HG02970 (cell line): ENCODE results near the gene ZNRF3.
"Not testable (repeated sequence)": the region's sequence is repeated elsewhere in the genome, so short reads cannot be mapped to it uniquely, and the experiment has no call there.

Source experiments
- ATAC-seq: cut with Tn5 transposase; IDR thresholded peaks from one replicate; pipeline ENCODE4 v1.9.1; 2021; ENCODE audit warnings: mild to moderate bottlenecking, moderate library complexity, moderate number of reproducible peaks; ENCODE audit not compliant: unreplicated experiment, low FRiP score

Gene ZNRF3

DNA sequence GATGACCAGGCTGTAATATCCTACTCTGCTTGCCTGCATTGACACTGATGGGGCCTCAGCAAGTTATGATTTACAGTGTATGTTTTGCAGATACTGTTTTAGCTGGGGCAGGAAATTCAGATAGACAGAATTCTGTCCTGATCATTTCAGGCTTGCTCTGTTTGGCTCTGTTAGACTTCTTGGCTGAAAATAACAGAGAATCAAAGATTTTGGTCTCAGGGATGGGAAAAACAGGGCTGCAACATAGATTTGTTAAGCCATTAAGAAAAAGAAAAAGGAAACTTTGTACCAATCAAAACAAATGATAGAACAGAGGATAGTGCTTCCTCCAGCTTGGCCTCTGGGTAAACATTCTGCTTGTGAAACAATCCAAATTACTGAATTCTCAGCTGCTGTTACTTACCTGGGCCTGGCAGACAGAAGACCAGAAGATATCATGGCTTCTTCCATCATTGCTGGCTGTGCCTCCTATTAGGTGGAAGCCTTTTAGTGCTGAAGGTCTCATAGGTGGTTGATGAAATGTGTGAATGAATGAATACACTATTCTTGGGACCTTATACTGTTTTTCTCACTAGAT, 22.0 kb downstream of the ZNRF3 start:
- ATAC-seq: no peak

DNA sequence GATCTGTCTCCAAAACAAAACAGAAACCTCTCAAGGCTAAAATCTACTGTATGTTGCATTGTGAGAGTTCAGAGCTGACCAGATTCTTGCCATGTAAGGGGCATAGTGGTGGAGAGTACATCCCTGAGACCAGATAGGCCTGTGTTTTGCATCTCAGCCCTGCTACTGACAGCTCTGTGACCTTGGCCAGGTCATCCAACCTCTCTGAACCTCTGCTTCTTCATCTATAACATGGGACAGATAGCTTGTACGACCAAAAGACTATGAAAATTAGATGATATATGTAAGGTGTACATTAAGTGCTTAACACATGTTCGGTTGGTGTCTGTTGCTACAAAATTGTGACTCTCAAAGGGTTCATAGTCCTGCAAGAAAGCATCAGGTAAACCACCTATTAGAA, 22.9 kb downstream of the ZNRF3 start:
- ATAC-seq: no peak

DNA sequence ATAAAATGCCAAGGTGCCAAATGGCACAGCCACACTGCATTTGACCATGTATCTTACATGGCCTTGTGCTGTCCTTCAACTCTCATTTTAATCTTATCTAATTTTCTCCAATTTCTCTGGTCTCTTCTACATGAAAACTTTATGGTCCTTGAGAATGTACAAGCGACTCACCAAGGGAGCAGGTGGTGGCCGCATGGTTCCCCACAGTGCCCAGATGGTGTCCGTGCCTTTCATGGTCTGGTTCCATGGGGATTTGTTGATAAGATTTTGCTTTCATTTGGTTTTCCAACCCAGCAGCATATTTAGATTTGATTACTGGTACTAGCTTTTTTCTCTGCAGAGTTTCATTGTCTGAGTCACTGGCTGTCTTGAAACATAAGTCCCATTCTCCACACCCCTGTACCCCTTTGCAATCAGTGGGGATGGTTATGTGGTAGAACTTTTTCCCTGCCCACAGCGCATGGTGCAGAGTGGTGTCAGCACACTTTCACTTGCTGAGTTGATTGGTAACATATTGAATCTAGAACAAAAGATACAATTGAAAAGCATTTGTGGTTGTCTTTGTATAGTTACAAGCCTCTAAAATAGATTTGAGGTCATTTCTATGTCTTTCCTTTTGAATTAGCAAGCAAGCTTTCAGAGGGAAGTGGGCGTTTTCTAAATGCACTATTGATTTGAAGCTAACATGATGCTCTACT, 24.1 kb downstream of the ZNRF3 start:
- ATAC-seq: no peak

DNA sequence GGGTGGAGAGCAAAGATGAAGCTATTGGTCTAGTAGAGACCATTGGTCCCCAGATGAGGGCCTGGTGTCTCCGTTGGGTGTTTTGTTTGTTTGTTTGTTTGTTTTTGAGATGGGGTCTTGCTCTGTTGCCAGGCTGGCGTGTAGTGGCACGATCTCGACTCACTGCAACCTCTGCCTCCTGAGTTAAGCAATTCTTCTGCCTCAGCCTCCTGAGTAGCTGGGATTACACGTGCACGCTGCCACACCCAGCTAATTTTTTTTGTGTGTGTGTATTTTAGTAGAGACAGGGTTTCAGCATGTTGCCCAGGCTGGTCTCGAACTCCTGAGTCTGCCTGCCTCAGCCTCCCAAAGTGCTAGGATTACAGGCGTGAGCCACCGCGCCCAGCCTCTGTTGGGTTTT, 25.4 kb downstream of the ZNRF3 start:
- not testable (repeated sequence) for ATAC-seq

DNA sequence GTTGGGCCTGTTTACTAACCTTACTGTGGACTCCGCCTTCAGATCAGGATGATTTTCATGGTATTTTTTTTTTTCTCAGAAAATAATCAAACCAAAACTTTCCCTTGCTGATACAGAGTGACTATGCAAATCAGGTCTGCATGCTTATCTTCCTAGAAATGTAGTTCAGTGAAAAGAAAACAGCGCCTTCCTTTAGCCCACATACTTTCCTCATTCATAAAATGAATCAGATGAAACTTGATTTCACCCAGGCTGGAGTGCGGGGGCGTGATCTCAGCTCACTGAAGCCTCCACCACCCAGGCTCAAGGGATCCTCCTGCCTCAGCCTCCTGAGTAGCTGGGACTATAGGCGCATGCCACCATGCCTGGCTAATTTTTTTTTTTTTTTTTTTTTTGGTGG, 26.0 kb downstream of the ZNRF3 start:
- no peak for ATAC-seq

DNA sequence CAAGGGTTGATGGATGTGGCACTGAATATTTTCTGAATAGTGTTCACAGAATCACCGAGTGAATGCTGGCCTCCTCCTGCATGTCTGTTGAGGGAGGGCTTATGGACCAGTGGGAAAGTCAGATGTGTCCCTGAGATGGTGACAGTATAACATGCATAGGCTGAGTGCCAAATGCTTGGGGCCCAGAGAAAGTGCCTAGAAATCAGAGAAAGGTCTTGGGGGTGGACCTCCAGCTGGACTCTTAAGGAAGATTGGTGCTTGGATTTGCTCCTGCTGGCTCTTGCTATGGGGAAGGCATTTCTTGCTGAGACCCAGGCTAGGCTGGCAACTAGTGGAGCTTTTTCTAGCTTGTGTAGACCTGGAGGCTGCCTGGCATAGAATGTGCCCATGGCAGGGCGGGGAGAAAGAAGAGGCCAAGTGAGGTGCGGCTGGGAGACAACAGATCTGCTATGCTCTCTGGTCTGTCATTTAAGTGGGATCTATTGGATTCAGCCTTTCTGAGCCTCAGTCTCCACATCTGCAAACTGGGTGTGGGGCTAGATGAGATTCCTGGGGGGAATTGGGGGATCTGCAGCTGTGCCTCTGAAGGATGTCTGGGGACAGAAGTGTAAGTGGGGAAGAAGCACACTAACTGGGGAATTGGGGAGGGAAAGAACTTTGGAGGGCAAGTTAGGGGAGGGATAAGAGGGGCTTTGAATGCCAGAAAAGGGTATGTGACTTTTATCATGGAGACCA, 27.4 kb downstream of the ZNRF3 start:
- ATAC-seq: no peak

DNA sequence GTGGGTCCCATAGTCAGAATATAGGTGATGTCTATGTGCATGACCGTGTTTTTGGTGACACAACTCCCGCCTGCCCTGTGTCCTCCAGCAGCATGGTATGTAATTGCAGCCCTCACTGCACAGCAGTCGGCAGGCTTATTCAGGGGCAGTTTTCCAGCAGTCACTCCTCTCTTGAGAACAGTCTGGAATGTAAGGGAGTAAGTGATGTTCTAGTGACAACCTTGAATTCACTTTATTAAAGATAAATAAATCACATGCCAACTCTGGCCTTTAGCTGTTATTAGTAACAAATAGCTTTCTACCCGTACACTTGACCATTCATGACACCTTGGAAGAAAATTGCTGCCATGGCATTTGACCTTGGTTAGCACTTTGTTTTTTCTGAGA, 27.9 kb downstream of the ZNRF3 start:
- ATAC-seq: no peak

DNA sequence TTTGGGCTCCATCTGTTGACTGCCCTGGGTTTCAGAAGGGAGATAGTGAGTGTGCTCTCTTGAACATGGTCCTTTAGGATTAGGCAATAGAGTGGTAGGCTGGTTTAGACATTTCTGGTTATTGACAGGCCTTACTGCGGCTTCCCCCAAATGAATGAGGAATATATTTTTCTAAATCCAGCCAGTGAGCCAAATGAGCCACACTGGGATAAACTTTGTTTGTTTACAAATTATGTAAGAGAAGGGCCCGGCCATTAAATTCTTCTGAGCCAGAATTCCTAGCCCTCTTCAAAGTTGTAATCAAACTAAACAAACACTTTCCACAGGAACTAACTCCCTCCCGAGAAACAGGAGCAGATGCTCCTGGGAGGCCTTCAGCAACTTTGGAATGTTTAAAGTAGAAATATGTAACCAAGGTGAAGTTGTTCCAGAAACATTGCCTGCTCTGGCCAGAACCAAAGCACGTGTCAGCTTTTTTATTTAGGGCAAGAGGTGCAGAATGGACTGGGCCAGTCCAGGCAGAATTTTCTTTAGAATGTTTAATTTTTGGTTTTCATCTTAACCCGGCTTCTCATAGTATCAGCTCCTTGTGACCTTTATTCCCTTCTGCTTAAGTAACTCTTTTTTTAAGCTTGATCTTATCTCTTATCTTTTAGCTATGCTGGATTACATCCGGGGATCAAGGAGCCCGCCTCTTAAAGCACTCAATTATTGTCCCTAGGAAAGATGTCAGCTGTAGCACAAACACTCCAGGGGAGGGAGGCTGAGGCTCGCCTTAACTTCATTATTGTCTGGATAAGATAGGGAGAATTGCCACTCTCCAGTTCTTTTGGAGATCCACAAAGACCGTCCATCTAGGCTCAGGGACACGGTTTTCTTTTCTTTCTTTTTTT, 28.7 kb downstream of the ZNRF3 start:
- no peak for ATAC-seq

DNA sequence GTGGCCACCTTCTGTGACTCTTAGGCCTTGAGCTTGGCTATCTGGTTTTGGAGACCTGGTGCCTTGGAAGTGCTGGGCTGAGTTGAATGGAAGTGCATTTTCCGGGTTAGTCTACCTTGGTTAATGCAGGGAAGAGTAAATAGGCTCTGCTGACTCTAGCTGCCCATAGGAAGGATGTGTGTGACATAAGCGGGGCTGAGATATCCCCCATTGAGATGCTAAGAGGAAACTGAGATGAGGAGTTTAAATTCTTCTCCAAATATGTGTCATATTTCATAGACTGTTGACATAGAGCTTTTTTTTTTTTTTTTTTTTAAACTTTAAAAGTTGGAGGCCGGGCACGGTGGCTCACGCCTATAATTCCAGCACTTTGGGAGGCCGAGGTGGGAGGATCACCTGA, 30.8 kb downstream of the ZNRF3 start:
- ATAC-seq: no peak

DNA sequence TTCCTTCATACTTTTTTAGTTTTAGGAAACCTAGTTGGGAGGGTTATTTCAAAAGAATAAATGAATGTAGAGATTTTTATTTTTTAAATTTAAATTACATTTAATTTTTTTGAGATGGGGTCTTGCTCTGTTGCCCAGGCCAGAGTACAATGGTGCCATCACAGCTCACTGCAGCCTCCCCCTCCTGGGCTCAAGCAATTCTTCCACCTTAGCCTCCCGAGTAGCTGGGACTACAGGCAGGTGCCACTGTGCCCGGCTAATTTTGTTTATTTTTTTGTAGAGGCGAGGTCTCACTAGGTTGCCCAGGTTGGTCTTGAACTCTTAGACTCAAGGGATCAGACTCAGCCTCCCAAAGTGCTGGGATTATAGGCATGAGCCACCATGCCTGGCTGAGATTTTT, 32.6 kb downstream of the ZNRF3 start:
- no peak for ATAC-seq

DNA sequence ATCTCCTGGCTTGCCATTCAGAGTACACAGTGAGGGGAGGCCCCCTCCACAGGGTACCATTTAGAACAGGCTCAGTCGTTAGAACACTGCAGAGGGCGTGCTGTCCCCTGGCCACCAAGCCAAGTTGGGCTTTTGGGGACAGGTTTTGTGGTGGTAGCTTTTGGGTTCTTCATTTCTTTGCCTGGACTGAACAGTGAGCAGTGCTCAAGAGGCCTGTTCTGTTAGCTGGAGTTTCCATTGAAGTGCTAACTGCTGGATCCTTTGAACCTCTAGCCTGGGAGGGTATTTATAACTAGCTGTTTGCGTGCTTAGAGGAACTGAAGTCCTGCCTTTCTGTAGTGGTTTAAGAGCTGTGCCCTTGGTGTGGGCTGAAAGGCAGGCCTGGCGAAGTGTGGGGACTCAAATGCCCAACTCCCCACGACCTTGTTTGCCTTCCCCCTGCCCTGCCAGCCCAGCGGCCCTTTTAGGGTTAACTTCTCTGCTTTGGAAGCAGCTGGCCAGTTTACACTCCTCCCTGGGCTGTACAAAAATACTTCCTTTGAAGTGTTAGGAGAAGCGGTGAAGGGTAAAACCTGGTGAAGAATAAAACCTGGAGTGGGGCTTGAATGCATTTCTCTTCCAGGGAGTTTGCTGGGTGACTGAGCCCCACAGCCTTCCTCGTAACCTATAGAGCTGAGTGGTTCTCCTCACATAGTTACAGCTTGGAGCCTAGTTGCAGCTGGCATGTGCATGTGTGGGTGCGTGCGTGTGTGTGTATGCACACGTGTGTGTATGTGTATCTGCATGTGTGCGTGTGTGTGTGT, 34.6 kb downstream of the ZNRF3 start:
- ATAC-seq: no peak

DNA sequence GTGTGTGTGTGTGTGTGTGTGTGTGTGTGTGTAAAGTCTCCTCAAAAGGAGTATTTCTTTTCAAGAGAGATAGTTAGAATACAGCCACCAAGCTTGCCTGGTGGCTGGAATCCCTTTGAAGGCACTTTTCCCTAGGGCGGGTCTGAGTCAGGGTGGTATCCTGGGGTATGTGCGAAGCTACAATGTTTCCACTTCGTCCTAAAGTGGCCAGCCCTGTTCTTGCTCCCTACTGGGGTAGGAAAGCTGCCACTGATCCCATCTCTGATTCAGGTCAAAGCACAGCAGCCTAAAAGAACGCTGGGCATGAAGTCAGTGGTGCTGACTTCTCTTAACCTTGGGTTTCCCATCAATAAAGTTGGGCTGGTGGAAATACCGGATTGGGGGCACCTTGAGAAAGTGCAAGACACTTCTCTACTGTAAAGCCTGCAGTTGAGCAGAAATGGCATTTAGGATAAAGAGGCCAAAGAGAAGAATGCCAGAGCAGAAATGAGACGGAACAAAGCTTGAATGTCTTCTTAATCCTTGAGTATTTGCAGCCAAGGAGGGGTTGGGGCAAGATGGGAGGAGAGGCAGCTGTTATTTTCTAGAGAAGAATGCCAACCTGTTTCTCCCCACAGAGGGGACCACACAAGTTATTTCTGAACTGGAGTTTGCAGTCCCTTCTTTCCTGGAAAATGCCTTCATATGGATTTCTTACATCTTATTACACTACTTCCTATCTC, 35.3 kb downstream of the ZNRF3 start:
- ATAC-seq: no peak

DNA sequence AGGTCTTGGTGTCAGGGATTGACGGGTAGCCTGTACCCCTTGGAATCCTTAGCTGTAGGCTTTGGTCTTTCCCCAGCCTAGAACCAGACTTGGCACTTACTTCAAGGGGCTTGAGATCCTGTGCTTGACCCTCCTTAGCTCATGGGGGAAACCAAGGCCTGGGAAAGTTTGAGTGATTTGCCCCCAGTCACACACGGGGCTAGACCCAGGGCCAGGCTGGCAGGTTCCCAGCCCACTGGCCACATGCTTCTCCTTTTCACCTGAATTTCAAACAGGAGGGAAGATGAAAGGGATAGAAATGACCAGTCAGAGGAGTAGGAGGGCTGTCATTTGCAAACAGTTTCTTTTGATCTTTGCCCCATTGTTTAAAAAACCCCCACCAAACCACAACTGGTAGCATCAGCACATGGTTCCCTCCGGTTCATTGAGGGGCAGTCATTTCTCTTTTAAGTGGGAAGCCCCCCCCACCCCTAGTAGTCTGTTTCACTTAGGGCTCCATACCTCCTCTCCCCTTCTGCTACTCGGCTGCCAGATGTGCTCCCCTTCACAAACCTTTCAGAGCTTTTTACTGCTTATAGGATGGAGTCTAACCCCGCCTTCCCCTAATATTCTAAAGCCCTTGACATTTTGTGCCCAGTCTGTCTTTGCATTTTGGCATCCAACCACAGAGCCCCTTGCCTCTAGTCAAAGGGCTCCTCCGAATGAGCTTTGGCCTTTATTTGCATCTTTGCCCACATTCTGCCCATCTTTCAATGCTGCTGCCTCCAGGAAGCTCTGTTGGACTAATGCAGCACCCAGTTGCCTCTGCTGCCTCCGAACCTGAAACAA, 37.6 kb downstream of the ZNRF3 start:
- no peak for ATAC-seq

DNA sequence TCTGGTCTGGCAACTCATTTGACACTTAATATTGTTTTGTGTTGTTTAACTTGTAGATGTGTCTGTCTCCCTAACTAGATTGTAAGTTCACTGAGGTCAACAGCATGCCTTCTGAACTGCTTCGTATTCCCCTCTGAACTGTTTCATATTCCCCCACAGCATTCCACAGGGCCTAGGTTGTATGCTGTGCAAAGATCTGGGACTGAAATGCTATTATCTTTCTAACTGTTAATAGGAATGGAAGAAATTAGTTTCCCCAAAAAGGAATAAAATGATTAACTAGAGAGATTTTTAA, 38.2 kb downstream of the ZNRF3 start:
- no peak for ATAC-seq

DNA sequence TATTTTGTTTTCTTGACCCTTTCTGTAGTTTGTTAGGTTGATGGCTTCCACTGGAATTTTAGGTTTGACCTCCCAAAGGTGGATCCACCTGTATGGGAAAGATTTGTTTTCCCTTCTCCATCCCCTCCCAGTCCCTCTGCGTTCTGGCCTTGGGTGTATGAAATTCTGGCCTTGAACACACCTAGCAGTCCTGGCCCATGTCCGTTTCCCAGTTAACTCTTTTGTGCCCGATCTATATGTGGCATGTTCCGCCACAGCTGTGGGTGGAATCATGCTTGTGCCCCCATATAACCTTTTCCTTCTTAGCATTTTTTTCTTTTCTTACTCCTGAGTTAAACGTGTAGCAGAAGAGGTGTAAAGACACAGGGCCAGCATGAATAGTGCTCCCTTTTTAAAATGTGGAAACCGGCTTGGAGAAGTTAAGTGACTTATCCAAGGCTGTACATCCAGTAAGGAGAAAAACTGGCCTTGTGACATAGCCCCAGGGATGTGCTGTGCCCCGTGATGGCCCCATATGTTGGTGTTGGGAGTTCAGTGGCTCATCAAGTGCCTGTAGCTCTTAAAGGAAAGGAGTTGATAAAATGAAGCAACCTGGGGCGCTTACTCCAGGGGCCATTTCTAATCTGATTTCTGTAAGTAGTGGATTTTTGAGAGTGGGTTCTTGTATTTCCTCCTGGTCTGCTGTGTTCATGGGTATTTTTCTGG, 39.3 kb downstream of the ZNRF3 start:
- ATAC-seq: no peak

DNA sequence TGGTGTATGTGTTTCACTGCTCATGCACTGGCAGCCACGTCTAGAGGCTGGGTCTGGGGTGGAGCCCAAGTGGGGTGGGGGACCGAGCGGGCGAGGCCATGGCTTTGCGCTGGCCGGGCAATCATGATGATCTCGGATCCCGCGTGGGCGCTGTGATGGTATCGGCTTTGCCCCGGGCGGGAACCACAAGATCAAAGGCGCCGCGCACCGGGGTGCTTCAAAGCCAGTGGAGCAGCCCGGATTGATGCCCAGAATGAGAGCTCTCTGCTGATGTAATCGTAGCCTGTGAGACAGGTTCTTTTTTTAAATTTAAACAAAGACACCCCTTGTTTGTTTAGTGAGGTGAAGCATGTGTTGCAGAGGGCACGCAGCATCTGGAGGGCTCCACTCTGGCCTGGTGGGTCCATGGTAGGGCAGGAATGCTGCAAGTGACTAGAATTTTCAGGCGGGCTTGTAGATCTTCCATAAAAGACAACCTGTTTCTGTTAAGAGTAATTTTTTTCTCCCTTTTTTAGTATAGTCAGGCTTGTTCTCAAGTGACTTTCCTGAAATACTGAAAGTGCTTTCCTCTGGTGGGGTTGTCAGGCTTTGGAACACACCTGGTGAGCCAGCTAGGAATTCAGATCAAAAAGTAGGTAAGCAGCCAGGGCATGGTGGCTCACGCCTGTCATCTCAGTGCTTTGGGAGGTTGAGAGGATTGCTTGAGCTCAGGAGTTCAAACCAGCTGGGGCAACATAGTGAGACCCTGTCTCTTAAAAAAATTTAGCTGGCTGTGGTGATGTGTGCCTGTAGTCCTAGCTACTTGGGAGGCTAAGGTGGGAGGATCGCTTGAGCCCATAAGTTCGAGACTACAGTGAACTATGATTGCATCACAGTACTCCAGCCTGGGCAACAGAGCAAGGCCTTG, 40.7 kb downstream of the ZNRF3 start:
- no peak for ATAC-seq

DNA sequence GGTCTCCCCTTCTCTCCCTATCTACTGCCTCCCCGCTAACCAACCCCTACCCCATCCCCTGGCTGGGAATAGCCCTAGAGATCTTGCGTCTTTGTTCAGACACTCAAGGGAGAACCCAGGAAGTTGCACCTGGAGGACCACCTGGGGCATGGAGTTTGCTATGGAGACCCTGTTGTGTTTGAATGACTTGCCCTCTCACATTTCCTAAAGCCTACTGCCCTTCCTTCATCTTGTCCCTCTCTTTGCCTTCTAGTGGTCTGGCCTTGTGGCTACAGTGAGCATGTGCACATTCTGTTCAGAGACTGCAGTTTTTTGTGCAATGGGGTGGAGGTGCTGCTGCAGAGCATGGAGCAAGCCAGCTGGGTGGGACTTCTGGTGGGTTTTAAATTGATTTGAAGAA, 42.5 kb downstream of the ZNRF3 start:
- no peak for ATAC-seq
